Measurements from ENCODE around the gene PBX4.
A peak's percentile ranks its signal among the peaks of the same experiment; 100 is the strongest.

The PBX4 gene

GRCh38 chr19:19587771-19588170, 30.7 kb downstream of the PBX4 start:
- DNase-seq: no peak

DNA sequence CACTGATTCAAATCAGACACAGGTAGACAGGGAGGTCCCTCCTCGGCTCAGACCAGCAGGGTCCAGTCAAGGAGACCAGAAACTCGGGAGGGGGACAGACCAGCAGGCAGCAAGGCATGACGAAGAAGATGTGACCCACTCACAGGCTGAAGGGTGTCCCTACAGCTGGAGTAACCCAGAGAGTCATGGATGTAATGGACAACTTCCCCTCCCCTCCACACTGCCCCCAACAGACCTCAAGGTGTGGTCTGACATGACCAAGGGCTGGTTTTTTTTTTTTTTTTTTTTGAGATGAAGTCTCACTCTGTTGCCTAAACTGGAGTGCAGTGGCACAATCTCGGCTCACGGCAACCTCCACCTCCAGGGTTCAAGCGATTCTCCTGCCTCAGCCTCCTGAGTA, 34.1 kb downstream of the PBX4 start:
- no peak for DNase-seq

DNA sequence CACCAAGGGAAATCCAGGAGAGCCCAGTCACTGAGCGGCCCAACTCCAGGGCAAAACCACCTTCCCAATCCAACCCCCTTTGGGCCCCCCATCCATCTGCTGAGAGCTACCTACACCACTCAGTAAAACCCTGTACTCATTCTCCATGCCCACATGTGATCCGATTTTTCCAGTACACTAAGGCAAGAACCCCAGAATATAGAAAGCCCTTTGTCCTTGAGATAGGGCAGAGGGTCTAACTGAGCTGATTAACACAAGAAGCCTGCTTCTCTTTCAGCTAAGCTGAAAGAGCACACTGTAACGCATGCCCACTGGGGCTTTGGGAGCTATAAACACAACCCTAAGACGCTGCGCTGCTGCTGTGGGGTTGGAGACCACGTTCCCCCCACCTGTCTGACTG, 36.0 kb downstream of the PBX4 start:
- DNase-seq: no peak

GRCh38 chr19:19581391-19581790, 37.1 kb downstream of the PBX4 start:
- no peak for DNase-seq

DNA sequence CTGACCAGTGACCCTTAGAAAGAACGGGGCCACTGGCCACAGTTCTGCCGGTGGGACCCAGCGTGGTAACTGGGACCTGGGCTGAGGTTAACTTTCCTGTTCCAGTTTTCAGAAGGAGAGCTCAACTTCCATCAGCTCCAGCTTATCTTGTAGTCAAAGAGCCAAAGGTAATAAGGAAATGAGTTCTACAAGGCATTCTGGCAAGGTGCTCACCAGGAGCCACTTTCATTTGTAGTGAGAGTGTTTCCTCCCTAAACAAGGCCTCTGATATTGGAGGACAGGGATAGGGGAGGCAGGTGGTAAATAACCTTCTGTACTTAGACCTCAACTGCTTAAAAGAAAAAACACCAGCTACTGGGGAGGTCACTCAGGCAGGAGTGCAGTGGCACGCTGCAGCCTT, 38.1 kb downstream of the PBX4 start:
- no peak for DNase-seq

- DNase-seq: no peak
Measured at GRCh38 chr19:19579533-19580361, 38.7 kb downstream of the PBX4 start.

GRCh38 chr19:19578252-19578651, 40.2 kb downstream of the PBX4 start:
- DNase-seq: no peak

DNA sequence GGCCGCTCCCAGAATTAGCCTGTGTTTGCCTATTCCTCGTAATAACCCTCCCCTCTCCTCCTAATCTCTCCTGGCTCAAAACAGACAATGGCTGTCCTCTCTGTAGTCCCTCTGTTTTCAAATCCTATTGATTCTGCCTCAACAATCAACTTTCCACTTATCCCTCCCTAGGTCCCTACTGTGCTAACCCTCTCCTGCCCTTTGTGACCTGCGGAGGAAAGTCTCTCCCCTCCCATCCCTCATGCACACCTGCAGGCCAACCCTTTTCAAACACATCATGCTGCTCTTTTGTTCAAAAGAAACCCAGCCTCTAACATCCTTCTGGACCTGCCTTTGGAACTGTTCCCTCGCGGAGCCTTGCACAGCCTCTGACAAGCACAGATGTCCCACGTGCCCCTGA, 43.1 kb downstream of the PBX4 start:
- DNase-seq: no peak

- no peak for DNase-seq
Measured at GRCh38 chr19:19571071-19571786, 47.3 kb downstream of the PBX4 start.

- no peak for DNase-seq
Measured at GRCh38 chr19:19570571-19570970, 47.9 kb downstream of the PBX4 start.

DNA sequence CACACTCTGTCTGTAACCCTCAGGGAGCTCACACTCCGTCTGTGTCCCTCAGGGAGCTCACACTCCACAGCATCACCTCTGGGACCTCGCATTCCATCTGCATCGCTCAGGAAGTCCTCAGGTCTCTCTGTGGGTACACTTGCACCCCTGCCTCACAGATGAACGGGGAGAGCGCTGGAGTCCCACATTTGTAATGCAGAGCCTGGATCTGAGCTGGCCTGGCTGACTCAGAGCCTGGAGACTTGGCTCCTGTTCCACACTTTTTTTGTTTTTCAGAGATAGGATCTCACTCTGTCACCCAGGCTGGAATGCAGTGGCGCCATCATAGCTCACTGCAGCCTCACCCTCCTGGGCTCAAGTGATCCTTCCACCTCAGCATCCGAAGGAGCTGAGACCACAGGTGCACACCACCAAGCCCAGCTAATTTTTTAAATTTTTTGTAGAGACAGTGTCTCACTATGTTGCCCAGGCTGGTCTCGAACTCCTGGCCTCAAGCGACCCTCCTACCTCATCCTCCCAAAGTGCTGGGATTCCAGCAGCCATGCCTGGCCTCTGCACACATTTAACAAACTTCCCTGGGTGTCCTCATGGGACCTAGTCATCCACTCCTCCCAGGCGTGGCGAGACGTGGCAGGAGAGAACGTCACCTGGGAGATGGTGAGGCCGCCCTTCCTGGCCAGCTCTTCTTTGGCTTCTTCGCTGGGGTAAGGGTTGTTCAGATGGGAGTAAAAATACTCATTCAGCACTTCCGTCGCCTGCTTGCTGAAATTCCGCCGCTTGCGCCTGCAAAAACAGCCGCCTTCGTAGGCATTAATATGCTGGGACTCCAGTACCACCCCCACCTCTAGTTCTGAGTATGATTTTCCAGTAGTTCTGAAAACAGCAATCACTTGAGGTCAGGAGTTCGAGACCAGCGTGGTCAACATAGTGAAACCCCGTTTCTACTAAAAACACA, 49.4 kb downstream of the PBX4 start:
- no peak for DNase-seq

- no peak for DNase-seq
Measured at GRCh38 chr19:19567391-19567790, 51.1 kb downstream of the PBX4 start.

- DNase-seq: no peak
Measured at GRCh38 chr19:19566306-19566705, 52.2 kb downstream of the PBX4 start.

DNA sequence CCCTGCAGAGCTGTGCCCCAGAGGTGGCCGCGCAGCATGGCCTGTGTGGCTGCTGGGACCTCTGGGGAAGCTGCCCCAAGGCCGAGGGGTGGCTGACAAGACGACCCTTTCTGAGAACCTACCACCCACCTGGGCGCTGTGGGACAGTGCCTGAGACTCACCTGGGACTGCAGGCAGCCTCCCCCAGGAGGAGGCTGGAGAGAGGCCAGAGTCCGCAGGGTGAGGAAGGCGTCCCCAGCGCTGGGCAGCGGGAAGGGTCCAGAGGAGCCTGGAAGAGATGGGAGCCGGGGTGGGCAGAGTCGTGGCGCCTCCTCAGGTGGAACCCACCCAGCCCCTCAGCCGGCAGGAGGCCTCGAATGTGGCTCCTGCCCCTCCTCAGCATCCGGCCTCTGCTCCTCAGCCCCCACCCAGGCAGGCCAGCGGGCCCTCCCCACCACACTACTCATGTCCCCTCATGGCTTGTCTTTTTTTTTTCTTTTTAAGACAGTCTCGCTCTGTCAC, 55.1 kb downstream of the PBX4 start:
- DNase-seq: no peak

DNA sequence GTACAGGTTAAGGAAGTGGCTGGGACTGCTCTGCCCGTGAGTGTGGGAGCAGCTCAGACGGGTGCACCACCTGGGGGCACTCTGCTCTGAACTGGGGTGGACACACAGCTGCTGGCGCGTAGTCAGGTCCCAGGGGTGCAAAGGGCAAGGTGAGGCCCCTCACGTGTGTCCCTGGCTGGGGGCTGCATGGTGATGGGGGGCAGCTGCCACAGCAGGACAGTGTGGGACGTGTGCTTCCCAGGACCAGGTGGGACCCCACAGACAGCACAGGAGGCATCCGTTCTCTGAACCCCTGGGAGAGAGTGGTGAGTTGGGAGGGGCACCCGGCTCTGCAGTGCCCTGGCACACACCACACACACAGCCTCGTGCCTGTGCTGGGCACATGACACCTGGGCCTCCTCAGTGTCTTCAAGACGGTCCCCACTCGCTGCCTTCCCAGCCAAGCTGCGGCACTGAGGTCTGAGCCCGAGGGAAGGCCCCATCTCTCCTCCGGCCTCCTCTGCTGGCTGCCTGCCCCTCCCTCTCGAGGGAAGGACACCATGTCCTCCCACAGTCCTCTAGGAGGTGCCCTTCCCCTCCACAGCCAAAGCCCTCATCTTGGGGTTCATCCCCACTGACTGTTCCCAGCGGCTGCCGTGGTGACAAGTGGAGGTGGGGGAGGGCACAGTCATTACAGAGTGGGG, 55.7 kb downstream of the PBX4 start:
- peak in 2 of 3 donors; percentile 25 to 34 for DNase-seq

GRCh38 chr19:19561946-19562664, 56.4 kb downstream of the PBX4 start:
- DNase-seq: no peak

DNA sequence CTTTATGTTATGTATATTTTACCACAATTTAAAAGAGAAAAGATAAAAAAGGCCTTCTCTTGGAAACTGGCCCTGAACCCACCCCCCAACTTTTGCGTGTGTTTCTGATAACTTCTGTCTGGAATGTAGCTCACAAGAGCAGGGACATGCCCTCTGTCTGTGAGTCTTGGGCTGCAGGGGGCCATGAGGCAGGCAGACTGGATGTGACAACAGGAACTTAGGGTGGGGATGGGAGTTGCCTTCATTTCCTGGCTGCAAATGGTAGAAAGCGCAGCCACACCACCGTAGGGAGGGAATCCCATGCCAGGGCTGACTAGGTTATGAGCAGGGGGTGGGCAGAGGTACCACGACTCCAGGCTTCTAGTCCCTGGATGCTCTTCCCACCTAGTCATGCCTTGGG, 58.6 kb downstream of the PBX4 start:
- no peak for DNase-seq

GRCh38 chr19:19558636-19559035, 59.9 kb downstream of the PBX4 start:
- no peak for DNase-seq

- DNase-seq: no peak
Measured at GRCh38 chr19:19558055-19558454, 60.4 kb downstream of the PBX4 start.

GRCh38 chr19:19554074-19555023, 64.1 kb downstream of the PBX4 start:
- DNase-seq: peak; percentile 68 to 86 (median 79)

GRCh38 chr19:19553670-19554069, 64.8 kb downstream of the PBX4 start:
- DNase-seq: no peak
